ENCODE measurements around the gene ACAP3. TPM values are rescaled to one million over a fixed set of nuclear protein-coding genes. Genes with fewer than 3 reads are reported as not detected.

ACAP3 gene
- total RNA-seq, 6 experiments from 2014 or later = 39.4 to 50.8 (median 42.6) TPM

- no peak for DNase-seq
- peak overlapping the region; percentile 83 for H3K4me3 Mint-ChIP-seq
- no peak overlapping the region for H3K27ac Mint-ChIP-seq
- peaks cover 6% of the 10 kb centered on the region for H3K9me3 Mint-ChIP-seq
- peaks cover 24% of the 10 kb centered on the region for H3K27me3 Mint-ChIP-seq (ENCODE audit: insufficient read depth)
- H3K36me3 Mint-ChIP-seq (ENCODE audit: low read depth) = peaks cover 8% of the 10 kb centered on the region
- no peak for TF ChIP-seq CTCF (IDR thresholded peaks at IDR 0.05)
- H3K4me1 Mint-ChIP-seq (ENCODE audit: low read depth) = peaks cover 31% of the 10 kb centered on the region
These were observed 18.4 kb upstream of the ACAP3 start for GRCh38 chr1:1326075-1326605.

DNA sequence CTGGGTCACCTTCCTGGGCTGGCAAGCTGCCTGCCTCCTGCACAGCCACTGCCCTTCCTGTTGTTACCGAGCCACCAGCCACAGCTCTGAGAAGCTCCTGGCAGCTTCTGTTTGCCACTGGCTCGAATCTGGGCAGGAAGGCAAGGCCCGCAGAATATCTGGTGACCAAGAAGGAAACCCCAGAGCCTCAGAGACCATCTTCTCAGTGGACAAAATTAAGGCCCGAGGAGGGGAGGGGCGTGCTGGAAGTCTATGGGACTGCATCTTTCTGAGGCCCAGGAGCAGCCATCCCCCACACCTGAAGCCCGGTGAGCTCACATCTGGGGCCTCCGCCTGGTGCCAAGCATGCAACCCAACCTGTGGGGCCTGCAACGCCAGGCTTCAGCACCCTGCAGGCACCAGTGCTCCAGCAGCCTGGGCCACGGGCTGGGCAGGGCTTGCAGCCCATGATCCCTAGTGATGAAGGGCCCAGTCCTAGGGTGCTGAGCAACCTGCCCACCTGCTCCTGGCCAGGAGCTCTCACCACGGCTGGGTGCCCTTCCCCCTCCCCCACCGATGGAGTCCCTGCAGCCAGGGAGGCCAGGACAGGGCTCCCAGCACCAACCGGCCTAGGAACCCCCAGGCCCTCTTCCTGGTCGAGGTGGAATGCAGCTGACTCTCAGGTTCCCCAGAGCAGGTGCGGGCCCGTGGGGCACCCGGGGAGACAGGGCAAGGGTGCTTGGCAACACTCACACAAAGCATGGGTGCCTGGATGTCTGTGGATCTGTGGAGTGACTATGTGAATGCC is 17.8 kb upstream of the ACAP3 start:
- Mint-ChIP-seq H3K9me3 (peaks cover 6% of the 10 kb centered on the region), H3K27me3 (ENCODE audit: insufficient read depth) (peaks cover 19% of the 10 kb centered on the region), H3K4me1 (ENCODE audit: low read depth) (peaks cover 31% of the 10 kb centered on the region), H3K36me3 (ENCODE audit: low read depth) (peaks cover 8% of the 10 kb centered on the region), H3K4me3 (peak overlapping the region; percentile 83), H3K27ac (peak overlapping the region; percentile 68)
- DNase-seq = no peak
- no peak for TF ChIP-seq CTCF (IDR thresholded peaks at IDR 0.05)

DNA sequence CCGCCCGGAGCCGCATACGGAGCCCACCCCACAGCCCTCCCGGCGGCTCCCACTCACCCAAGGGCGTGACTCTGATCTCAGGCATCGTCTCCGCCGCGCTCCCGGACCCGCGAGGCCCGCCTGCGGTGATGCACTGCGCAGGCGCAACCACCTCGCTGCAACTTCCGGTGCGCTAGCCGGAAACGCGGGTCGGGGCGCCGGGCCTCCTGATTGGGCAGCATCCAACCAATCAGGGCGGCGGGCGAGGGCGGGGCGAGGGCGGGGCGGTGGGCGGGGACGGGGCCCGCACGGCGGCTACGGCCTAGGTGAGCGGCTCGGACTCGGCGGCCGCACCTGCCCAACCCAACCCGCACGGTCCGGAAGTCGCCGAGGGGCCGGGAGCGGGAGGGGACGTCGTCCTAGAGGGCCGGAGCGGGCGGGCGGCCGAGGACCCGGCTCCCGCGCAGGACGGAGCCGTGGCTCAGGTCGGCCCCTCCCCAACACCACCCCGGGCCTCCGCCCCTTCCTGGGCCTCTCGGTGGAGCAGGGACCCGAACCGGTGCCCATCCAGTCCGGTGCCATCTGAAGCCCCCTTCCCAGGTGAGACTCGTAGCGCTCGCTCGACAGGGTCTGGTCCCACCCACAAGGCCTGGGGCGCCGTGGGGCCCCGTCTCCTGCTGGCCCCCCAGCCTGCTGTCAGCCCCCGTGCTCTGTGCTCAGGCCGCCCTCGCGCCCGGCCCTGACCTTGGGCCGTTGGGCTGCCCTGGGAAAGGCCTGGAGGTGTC is 17.0 kb upstream of the ACAP3 start, which contains the start of the genes CPTP and INTS11:
Gene CPTP (plus strand): TSS at position 279 of the 764 bp plus-strand sequence. CDS start 2,109 bp downstream, outside the sequence.
Gene INTS11 (minus strand): TSS at position 137 of the 764 bp plus-strand sequence. CDS start 52 bp downstream, at position 85.
- peak; percentile 89 for DNase-seq
- peak within 1 kb of the TSS; percentile 90 for H3K4me3 Mint-ChIP-seq
- H3K9me3 Mint-ChIP-seq = peaks cover 2% of the 10 kb centered on the region
- TF ChIP-seq CTCF (IDR thresholded peaks at IDR 0.05) = no peak
- peaks cover 19% of the 10 kb centered on the region for H3K27me3 Mint-ChIP-seq (ENCODE audit: insufficient read depth)
- peaks cover 5% of the 10 kb centered on the region; the same call in 1 of the 2 replicates for H3K36me3 Mint-ChIP-seq (ENCODE audit: low read depth)
- H3K27ac Mint-ChIP-seq = peak within 1 kb of the TSS; percentile 83
- peaks cover 31% of the 10 kb centered on the region for H3K4me1 Mint-ChIP-seq (ENCODE audit: low read depth)

DNA sequence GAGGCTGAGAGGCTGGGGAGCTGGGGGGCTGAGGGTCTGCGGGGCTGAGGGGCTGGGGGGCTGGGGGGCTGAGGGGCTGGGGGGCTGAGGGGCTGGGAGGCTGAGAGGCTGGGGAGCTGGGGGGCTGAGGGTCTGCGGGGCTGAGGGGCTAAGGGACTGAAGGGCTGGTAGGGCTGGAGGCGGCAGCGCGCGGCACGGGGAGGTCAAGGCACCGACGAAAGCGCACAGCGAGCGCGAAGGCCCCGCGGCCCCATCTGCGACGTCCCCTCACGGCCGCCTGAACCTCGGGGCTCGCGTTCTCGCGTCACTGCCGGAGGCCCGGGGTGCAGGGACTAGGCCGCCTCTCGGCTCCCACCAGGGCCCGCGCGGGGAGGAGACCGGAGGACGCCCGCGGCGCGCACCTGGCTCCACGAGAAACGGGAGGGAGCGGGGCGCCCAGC is 16.4 kb upstream of the ACAP3 start:
- peak overlapping the region; percentile 84 for H3K4me3 Mint-ChIP-seq
- peaks cover 4% of the 10 kb centered on the region for H3K36me3 Mint-ChIP-seq (ENCODE audit: low read depth)
- H3K27me3 Mint-ChIP-seq (ENCODE audit: insufficient read depth) = peaks cover 18% of the 10 kb centered on the region
- DNase-seq = no peak
- no peaks in the 10 kb centered on the region for H3K9me3 Mint-ChIP-seq
- H3K4me1 Mint-ChIP-seq (ENCODE audit: low read depth) = peaks cover 36% of the 10 kb centered on the region
- peak overlapping the region; percentile 83 for H3K27ac Mint-ChIP-seq
- no peak for TF ChIP-seq CTCF (IDR thresholded peaks at IDR 0.05)

DNA sequence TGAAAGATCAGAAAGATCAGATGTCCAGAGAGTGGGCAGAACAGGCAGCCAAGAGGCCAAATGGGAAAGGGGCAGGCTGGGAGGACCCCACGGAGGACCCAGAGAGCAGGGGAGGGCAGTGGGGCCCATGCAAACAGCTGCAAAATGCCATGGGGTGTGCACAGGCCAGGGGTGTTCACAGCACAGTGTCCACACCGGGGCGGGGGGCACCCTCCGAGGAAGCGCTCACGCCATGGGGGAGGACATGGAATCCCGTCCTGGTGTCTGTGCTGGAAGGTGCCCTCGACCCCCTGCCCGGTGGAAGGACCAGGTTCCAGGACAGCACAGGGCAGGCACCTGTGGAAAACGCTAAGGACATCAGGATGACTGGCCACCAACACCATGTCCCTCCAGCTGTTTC is 15.2 kb upstream of the ACAP3 start:
- peak overlapping the region; percentile 82 for H3K27ac Mint-ChIP-seq

More for the DNA sequence above, 15.2 kb upstream of the ACAP3 start:
- Mint-ChIP-seq H3K4me3 (peak overlapping the region; percentile 90), H3K36me3 (ENCODE audit: low read depth) (peaks cover 4% of the 10 kb centered on the region), H3K27me3 (ENCODE audit: insufficient read depth) (peaks cover 18% of the 10 kb centered on the region), H3K4me1 (ENCODE audit: low read depth) (peaks cover 46% of the 10 kb centered on the region), H3K9me3 (no peaks in the 10 kb centered on the region)
- no peak for TF ChIP-seq CTCF (IDR thresholded peaks at IDR 0.05)
- DNase-seq = no peak
